Prostate gland (tissue), 2 donors: ENCODE data around the gene CACNA1B.

Experiments used
- POLR2AphosphoS5 ChIP-seq: sonication (generic); formaldehyde crosslinking; IDR thresholded peaks from one replicate; pipeline ENCODE4 v1.6.1; 2017; ENCODE audit warnings: antibody characterized with exemption
- TF ChIP-seq, protein P1 (sequence below), 4 experiments: fragments of 200-600 bp in 2 of 4; fragments of 450-650 bp in 2 of 4; sonication (generic) in 2 of 4; IDR thresholded peaks; 1 replicate in 3 of 4; 2 replicates in 1 of 4; pipeline ENCODE4 v1.5.1; 2016 to 2019; ENCODE audit warnings: antibody characterized with exemption in 4 of 4, mild to moderate bottlenecking in 2 of 4, moderate library complexity in 2 of 4

DNA sequence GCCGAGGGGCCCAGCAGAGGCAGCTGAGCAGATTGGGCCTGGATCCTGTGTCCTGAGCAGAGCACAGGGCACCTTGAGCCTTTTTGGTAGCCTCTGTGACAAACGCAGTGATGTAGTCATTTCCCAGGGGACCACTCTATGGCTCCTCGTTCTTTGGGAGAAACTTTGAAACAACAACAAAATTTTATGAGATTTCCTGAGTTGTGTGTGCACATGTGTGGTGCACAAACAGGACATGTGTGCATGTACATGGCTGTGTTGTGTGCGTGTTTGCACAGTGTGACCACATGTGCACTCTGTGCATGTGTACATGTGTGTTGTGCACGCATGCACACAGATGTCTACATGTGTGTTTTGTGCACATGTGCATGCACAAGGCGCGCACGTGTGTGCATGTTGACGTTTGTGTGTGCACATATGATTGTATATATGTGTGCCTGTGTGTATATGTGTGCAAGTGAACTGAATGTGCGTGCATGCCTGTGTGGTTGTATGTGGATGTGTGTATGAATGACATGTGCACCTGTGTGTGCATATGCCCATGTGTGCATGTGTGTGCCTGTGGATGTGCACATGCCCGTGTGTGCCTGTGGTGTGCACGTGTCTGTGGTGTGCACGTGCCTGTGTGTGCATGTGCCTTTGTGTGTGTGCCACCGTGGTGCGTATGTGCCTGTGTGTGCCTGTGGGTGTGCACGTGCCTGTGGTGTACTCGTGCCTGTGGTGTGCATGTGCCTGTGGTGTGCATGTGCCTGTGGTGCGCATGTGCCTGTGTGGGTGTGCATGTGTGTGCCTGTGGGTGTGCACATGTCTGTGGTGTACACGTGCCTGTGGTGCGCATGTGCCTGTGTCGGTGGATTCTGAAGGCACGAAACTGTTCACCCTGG, 221.6 kb downstream of the CACNA1B start:
- TF ChIP-seq, protein P1, sequence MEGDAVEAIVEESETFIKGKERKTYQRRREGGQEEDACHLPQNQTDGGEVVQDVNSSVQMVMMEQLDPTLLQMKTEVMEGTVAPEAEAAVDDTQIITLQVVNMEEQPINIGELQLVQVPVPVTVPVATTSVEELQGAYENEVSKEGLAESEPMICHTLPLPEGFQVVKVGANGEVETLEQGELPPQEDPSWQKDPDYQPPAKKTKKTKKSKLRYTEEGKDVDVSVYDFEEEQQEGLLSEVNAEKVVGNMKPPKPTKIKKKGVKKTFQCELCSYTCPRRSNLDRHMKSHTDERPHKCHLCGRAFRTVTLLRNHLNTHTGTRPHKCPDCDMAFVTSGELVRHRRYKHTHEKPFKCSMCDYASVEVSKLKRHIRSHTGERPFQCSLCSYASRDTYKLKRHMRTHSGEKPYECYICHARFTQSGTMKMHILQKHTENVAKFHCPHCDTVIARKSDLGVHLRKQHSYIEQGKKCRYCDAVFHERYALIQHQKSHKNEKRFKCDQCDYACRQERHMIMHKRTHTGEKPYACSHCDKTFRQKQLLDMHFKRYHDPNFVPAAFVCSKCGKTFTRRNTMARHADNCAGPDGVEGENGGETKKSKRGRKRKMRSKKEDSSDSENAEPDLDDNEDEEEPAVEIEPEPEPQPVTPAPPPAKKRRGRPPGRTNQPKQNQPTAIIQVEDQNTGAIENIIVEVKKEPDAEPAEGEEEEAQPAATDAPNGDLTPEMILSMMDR (IDR thresholded peaks at IDR 0.05), result no peak
- TF ChIP-seq POLR2AphosphoS5, result no peak
